SK-N-SH (cell line): ENCODE results near the gene NAALADL2.

Source experiments
- CTCF ChIP-seq: fragments of 200-600 bp; sonication (generic); IDR thresholded peaks from 2 replicates; pipeline ENCODE4 v1.6.1; 2017; ENCODE audit warnings: antibody characterized with exemption, mild to moderate bottlenecking, moderate library complexity
- EP300 ChIP-seq, 2 experiments: IDR thresholded peaks; 2 replicates each; pipeline versions ENCODE4 v1.4.0 to v1.6.1; 2012; ENCODE audit warnings: borderline replicate concordance in 1 of 2, low read depth in 1 of 2, low read length in 1 of 2
- EZH2phosphoT487 ChIP-seq: fragments of 200-600 bp; sonication (generic); IDR thresholded peaks from 2 replicates; pipeline ENCODE4 v1.6.1; 2017; ENCODE audit warnings: low read depth, mixed run types, mild to moderate bottlenecking, antibody characterized with exemption, moderate library complexity, borderline replicate concordance
- MAX ChIP-seq: IDR thresholded peaks from 2 replicates; pipeline ENCODE4 v1.4.0; 2012; ENCODE audit warnings: low read depth
- REST ChIP-seq: IDR thresholded peaks from 2 replicates; pipeline ENCODE4 v1.6.1; 2012; ENCODE audit warnings: mild to moderate bottlenecking, low read depth, low read length, moderate library complexity
- SIN3A ChIP-seq: IDR thresholded peaks from 2 replicates; pipeline ENCODE4 v1.6.1; 2012; ENCODE audit warnings: low read depth, mild to moderate bottlenecking, low read length, moderate library complexity, borderline replicate concordance
- TCF12 ChIP-seq: IDR thresholded peaks from 2 replicates; pipeline ENCODE4 v1.4.0; 2012
- TEAD4 ChIP-seq: IDR thresholded peaks from 2 replicates; pipeline ENCODE4 v1.4.0; 2012; ENCODE audit warnings: mild to moderate bottlenecking, borderline replicate concordance; ENCODE audit not compliant: insufficient read depth
- USF2 ChIP-seq: fragments of 150-350 bp; IDR thresholded peaks from 2 replicates; pipeline ENCODE4 v1.6.1; 2017; ENCODE audit warnings: antibody characterized with exemption, low read length, low read depth, borderline replicate concordance

- TF ChIP-seq EP300 (IDR thresholded peaks at IDR 0.05; ENCODE audit: borderline replicate concordance in 1 of 2, low read depth in 1 of 2, low read length in 1 of 2): no peak
- no peak for TF ChIP-seq CTCF
- no peak for TF ChIP-seq TEAD4
- no peak for TF ChIP-seq EZH2phosphoT487
- TF ChIP-seq SIN3A: no peak
- no peak for TF ChIP-seq USF2
- no peak for TF ChIP-seq MAX
- no peak for TF ChIP-seq TCF12
- TF ChIP-seq REST: no peak
These were observed 616.6 kb downstream of the NAALADL2 start for GRCh38 chr3:175475765-175476164.
